ENCODE results near the gene AADACL4. TPM values are rescaled to one million over a fixed set of nuclear protein-coding genes. Genes with fewer than 3 reads are reported as not detected.
"Not testable (repeated sequence)": the region's sequence is repeated elsewhere in the genome, so short reads cannot be mapped to it uniquely, and the experiment has no call there.

Gene AADACL4
- total RNA-seq, 1 donor from 2014 or later, result not detected

- ATAC-seq, result no peak
Observed at GRCh38 chr1:12712929-12713328, 69.0 kb downstream of the AADACL4 start.

DNA sequence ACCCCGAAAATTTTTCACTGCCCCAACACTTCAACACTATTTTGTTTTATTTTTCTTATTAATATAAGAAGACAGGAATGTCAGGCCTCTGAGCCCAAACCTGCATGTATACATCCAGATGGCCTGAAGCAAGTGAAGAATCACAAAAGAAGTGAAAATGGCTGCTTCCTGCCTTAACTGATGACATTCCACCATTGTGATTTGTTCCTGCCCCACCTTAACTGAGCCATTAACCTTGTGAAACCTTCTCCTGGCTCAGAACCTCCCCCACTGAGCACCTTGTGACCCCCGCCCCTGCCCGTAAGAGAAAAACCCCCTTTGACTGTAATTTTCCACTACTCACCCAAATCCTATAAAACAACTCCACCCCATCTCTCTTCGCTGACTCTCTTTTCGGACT is 69.8 kb downstream of the AADACL4 start:
- ATAC-seq, result not testable (repeated sequence)

DNA sequence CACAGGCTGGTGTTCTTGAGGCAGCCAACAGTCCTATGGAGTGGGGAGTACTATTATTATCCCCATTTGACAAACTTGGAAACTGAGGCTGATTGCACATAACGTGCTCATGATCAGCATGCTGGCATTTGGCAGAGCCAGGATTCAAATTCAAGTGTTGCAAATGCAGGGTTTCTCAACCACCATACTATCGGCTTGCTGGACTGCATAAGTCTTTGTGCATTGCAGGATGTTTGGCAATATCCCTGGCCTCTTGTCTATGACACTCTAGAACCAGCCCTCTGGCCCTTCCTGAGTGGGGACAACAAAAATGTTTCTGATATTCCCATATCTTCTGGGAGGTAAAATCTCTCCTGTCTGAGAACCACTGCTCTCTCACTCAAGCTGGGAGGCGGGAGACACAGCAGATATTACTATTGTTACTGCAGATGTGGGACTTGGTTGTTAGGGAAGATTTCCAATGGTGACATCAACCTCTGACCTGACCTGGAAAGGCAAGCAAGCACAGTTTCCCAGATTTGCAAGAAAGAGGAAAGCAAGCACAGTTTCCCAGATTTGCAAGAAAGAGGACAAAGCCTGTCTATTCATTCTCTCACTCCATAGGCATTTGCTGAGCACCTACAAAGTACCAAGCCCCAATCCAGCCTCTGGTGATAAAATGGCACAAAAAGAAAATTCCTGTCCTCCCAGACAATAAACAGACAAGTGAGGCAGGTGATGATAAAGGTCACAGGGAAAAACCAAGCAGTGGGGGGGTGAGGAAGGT is 71.0 kb downstream of the AADACL4 start:
- no peak for ATAC-seq

DNA sequence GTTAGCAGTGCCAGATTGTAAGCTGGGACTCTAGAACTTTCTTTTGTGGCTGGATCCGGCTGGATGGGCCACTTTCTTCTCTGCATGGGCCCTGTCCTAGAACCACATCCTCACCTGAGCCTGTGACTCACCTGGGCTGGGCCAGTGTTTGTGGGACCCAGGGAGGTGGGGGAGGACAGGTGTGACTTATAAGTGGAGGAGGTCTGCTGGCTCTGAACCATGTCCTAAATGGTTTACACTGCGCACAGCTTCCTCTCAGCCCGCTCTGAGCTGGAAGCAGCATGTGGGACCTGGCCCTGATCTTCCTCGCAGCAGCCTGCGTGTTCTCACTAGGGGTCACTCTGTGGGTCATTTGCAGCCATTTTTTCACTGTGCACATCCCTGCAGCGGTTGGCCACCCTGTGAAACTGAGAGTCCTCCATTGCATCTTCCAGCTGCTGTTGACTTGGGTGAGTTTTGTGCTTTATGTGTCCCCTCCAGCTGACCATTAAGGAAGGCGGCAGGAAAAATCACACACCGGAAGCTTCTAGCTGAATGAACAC is 72.1 kb downstream of the AADACL4 start, which contains the start of gene AADACL3:
AADACL3 (plus strand) TSS at position 215 of the 542 bp plus-strand sequence; CDS start at position 282, 67 bp downstream.
- ATAC-seq, result no peak

Other genes starting within 250 kb of the AADACL4 start
- gene DHRS3, start 25.9 kb upstream of the AADACL4 start, total RNA-seq, result 116 TPM
- gene AADACL3, start 72.0 kb downstream of the AADACL4 start, total RNA-seq, result not detected
- gene CFAP107, start 102.1 kb downstream of the AADACL4 start, total RNA-seq, result not detected
- not detected for gene PRAMEF12, start 129.7 kb downstream of the AADACL4 start, total RNA-seq
- not detected for gene PRAMEF1, start 147.3 kb downstream of the AADACL4 start, total RNA-seq
- not detected for gene PRAMEF11, start 187.3 kb downstream of the AADACL4 start, total RNA-seq
- gene HNRNPCL1, start 204.6 kb downstream of the AADACL4 start, total RNA-seq, result not detected
- gene PRAMEF2, start 213.0 kb downstream of the AADACL4 start, total RNA-seq, result not detected
- not detected for gene PRAMEF4, start 242.1 kb downstream of the AADACL4 start, total RNA-seq